ENCODE data around the gene RNF11.
A peak's percentile ranks its signal among the peaks of the same experiment; 100 is the strongest.

RNF11 gene

GRCh38 chr1:51252366-51252765 lies 16.3 kb downstream of the RNF11 start:
- H3K9ac ChIP-seq (ENCODE audit: low read length in 5 of 5), result no peak overlapping the region
- no peak overlapping the region for H3K27ac ChIP-seq (ENCODE audit: low read depth, low read length)
- H3K4me3 ChIP-seq (ENCODE audit: low read depth in 1 of 5, low read length in 5 of 5), result no peak overlapping the region
- H3K36me3 ChIP-seq (ENCODE audit: control insufficient read depth in 5 of 5, insufficient read depth in 5 of 5, low read length in 5 of 5), result no peaks in the 10 kb centered on the region
- H3K27me3 ChIP-seq (ENCODE audit: control insufficient read depth in 5 of 5, insufficient read depth in 4 of 5, low read length in 5 of 5), result no peaks in the 10 kb centered on the region
- peaks cover 0 to 21% (median 3%) of the 10 kb centered on the region in 5 donors for H3K4me1 ChIP-seq (ENCODE audit: control insufficient read depth in 5 of 5, insufficient read depth in 5 of 5, low read length in 5 of 5)
- H3K9me3 ChIP-seq (ENCODE audit: control insufficient read depth in 5 of 5, low read length in 5 of 5), result no peaks in the 10 kb centered on the region

- H3K9ac ChIP-seq (ENCODE audit: low read length in 5 of 5), result no peak overlapping the region
- no peaks in the 10 kb centered on the region for H3K9me3 ChIP-seq (ENCODE audit: control insufficient read depth in 5 of 5, low read length in 5 of 5)
- no peak overlapping the region for H3K27ac ChIP-seq (ENCODE audit: low read depth, low read length)
- H3K4me1 ChIP-seq (ENCODE audit: control insufficient read depth in 5 of 5, insufficient read depth in 5 of 5, low read length in 5 of 5), result peaks cover 0 to 17% (median 4%) of the 10 kb centered on the region in 5 donors
- no peak overlapping the region for H3K4me3 ChIP-seq (ENCODE audit: low read depth in 1 of 5, low read length in 5 of 5)
- H3K36me3 ChIP-seq (ENCODE audit: control insufficient read depth in 5 of 5, insufficient read depth in 5 of 5, low read length in 5 of 5), result no peaks in the 10 kb centered on the region
- H3K27me3 ChIP-seq (ENCODE audit: control insufficient read depth in 5 of 5, insufficient read depth in 4 of 5, low read length in 5 of 5), result no peaks in the 10 kb centered on the region
Observed at GRCh38 chr1:51253691-51254090, 17.6 kb downstream of the RNF11 start.

GRCh38 chr1:51255331-51255730 lies 19.3 kb downstream of the RNF11 start:
- no peak overlapping the region for H3K9ac ChIP-seq (ENCODE audit: low read length in 5 of 5)
- no peak overlapping the region for H3K27ac ChIP-seq (ENCODE audit: low read depth, low read length)
- H3K27me3 ChIP-seq (ENCODE audit: control insufficient read depth in 5 of 5, insufficient read depth in 4 of 5, low read length in 5 of 5), result no peaks in the 10 kb centered on the region
- no peaks in the 10 kb centered on the region for H3K9me3 ChIP-seq (ENCODE audit: control insufficient read depth in 5 of 5, low read length in 5 of 5)
- H3K4me1 ChIP-seq (ENCODE audit: control insufficient read depth in 5 of 5, insufficient read depth in 5 of 5, low read length in 5 of 5), result peaks cover 0 to 12% (median 11%) of the 10 kb centered on the region in 5 donors
- H3K4me3 ChIP-seq (ENCODE audit: low read depth in 1 of 5, low read length in 5 of 5), result no peak overlapping the region
- H3K36me3 ChIP-seq (ENCODE audit: control insufficient read depth in 5 of 5, insufficient read depth in 5 of 5, low read length in 5 of 5), result no peaks in the 10 kb centered on the region

GRCh38 chr1:51263147-51263877 lies 27.2 kb downstream of the RNF11 start:
- H3K4me1 ChIP-seq (ENCODE audit: control insufficient read depth in 5 of 5, insufficient read depth in 5 of 5, low read length in 5 of 5), result peaks cover 2 to 39% (median 22%) of the 10 kb centered on the region in 5 donors
- no peak overlapping the region for H3K4me3 ChIP-seq (ENCODE audit: low read depth in 1 of 5, low read length in 5 of 5)
- H3K27ac ChIP-seq (ENCODE audit: low read depth, low read length), result no peak overlapping the region

GRCh38 chr1:51264451-51264850 lies 28.4 kb downstream of the RNF11 start:
- Histone ChIP-seq H3K9ac (ENCODE audit: low read length in 5 of 5) (peak overlapping the region in 1 of 5 donors; percentile 42), H3K27me3 (ENCODE audit: control insufficient read depth in 5 of 5, insufficient read depth in 4 of 5, low read length in 5 of 5) (no peaks in the 10 kb centered on the region), H3K9me3 (ENCODE audit: control insufficient read depth in 5 of 5, low read length in 5 of 5) (no peaks in the 10 kb centered on the region), H3K4me3 (ENCODE audit: low read depth in 1 of 5, low read length in 5 of 5) (no peak overlapping the region), H3K4me1 (ENCODE audit: control insufficient read depth in 5 of 5, insufficient read depth in 5 of 5, low read length in 5 of 5) (peaks cover 2 to 35% (median 22%) of the 10 kb centered on the region in 5 donors), H3K36me3 (ENCODE audit: control insufficient read depth in 5 of 5, insufficient read depth in 5 of 5, low read length in 5 of 5) (no peaks in the 10 kb centered on the region), H3K27ac (ENCODE audit: low read depth, low read length) (no peak overlapping the region)

More at GRCh38 chr1:51263147-51263877, 27.2 kb downstream of the RNF11 start:
- Histone ChIP-seq H3K9ac (ENCODE audit: low read length in 5 of 5) (no peak overlapping the region), H3K27me3 (ENCODE audit: control insufficient read depth in 5 of 5, insufficient read depth in 4 of 5, low read length in 5 of 5) (no peaks in the 10 kb centered on the region), H3K9me3 (ENCODE audit: control insufficient read depth in 5 of 5, low read length in 5 of 5) (no peaks in the 10 kb centered on the region), H3K36me3 (ENCODE audit: control insufficient read depth in 5 of 5, insufficient read depth in 5 of 5, low read length in 5 of 5) (no peaks in the 10 kb centered on the region)

- H3K27me3 ChIP-seq (ENCODE audit: control insufficient read depth in 5 of 5, insufficient read depth in 4 of 5, low read length in 5 of 5), result no peaks in the 10 kb centered on the region
Observed at GRCh38 chr1:51265618-51266017, 29.5 kb downstream of the RNF11 start.

GRCh38 chr1:51266181-51266580 lies 30.1 kb downstream of the RNF11 start:
- Histone ChIP-seq H3K4me1 (ENCODE audit: control insufficient read depth in 5 of 5, insufficient read depth in 5 of 5, low read length in 5 of 5) (peaks cover 2 to 40% (median 24%) of the 10 kb centered on the region in 5 donors), H3K36me3 (ENCODE audit: control insufficient read depth in 5 of 5, insufficient read depth in 5 of 5, low read length in 5 of 5) (peaks cover 0 to 6% (median 5%) of the 10 kb centered on the region in 5 donors), H3K4me3 (ENCODE audit: low read depth in 1 of 5, low read length in 5 of 5) (no peak overlapping the region), H3K27ac (ENCODE audit: low read depth, low read length) (no peak overlapping the region), H3K27me3 (ENCODE audit: control insufficient read depth in 5 of 5, insufficient read depth in 4 of 5, low read length in 5 of 5) (no peaks in the 10 kb centered on the region), H3K9me3 (ENCODE audit: control insufficient read depth in 5 of 5, low read length in 5 of 5) (no peaks in the 10 kb centered on the region), H3K9ac (ENCODE audit: low read length in 5 of 5) (no peak overlapping the region)

More at GRCh38 chr1:51265618-51266017, 29.5 kb downstream of the RNF11 start:
- Histone ChIP-seq H3K4me1 (ENCODE audit: control insufficient read depth in 5 of 5, insufficient read depth in 5 of 5, low read length in 5 of 5) (peaks cover 2 to 35% (median 22%) of the 10 kb centered on the region in 5 donors), H3K9ac (ENCODE audit: low read length in 5 of 5) (no peak overlapping the region), H3K4me3 (ENCODE audit: low read depth in 1 of 5, low read length in 5 of 5) (no peak overlapping the region), H3K9me3 (ENCODE audit: control insufficient read depth in 5 of 5, low read length in 5 of 5) (no peaks in the 10 kb centered on the region), H3K36me3 (ENCODE audit: control insufficient read depth in 5 of 5, insufficient read depth in 5 of 5, low read length in 5 of 5) (peaks cover 0 to 5% (median 0%) of the 10 kb centered on the region in 5 donors), H3K27ac (ENCODE audit: low read depth, low read length) (no peak overlapping the region)

- H3K27me3 ChIP-seq (ENCODE audit: control insufficient read depth in 5 of 5, insufficient read depth in 4 of 5, low read length in 5 of 5), result no peaks in the 10 kb centered on the region
- H3K27ac ChIP-seq (ENCODE audit: low read depth, low read length), result no peak overlapping the region
- H3K9me3 ChIP-seq (ENCODE audit: control insufficient read depth in 5 of 5, low read length in 5 of 5), result no peaks in the 10 kb centered on the region
- no peak overlapping the region for H3K9ac ChIP-seq (ENCODE audit: low read length in 5 of 5)
- H3K36me3 ChIP-seq (ENCODE audit: control insufficient read depth in 5 of 5, insufficient read depth in 5 of 5, low read length in 5 of 5), result peaks cover 4 to 8% (median 6%) of the 10 kb centered on the region in 5 donors
- peaks cover 2 to 34% (median 22%) of the 10 kb centered on the region in 5 donors for H3K4me1 ChIP-seq (ENCODE audit: control insufficient read depth in 5 of 5, insufficient read depth in 5 of 5, low read length in 5 of 5)
- H3K4me3 ChIP-seq (ENCODE audit: low read depth in 1 of 5, low read length in 5 of 5), result no peak overlapping the region
Observed at GRCh38 chr1:51266791-51267190, 30.7 kb downstream of the RNF11 start.

- Histone ChIP-seq H3K9ac (ENCODE audit: low read length in 5 of 5) (no peak overlapping the region), H3K4me1 (ENCODE audit: control insufficient read depth in 5 of 5, insufficient read depth in 5 of 5, low read length in 5 of 5) (peaks cover 0 to 34% (median 22%) of the 10 kb centered on the region in 5 donors), H3K27ac (ENCODE audit: low read depth, low read length) (no peak overlapping the region), H3K36me3 (ENCODE audit: control insufficient read depth in 5 of 5, insufficient read depth in 5 of 5, low read length in 5 of 5) (peaks cover 6 to 13% (median 9%) of the 10 kb centered on the region in 5 donors), H3K4me3 (ENCODE audit: low read depth in 1 of 5, low read length in 5 of 5) (no peak overlapping the region), H3K27me3 (ENCODE audit: control insufficient read depth in 5 of 5, insufficient read depth in 4 of 5, low read length in 5 of 5) (no peaks in the 10 kb centered on the region), H3K9me3 (ENCODE audit: control insufficient read depth in 5 of 5, low read length in 5 of 5) (no peaks in the 10 kb centered on the region)
Observed at GRCh38 chr1:51268634-51269033, 32.6 kb downstream of the RNF11 start.

GRCh38 chr1:51270751-51271150 lies 34.7 kb downstream of the RNF11 start:
- no peaks in the 10 kb centered on the region for H3K9me3 ChIP-seq (ENCODE audit: control insufficient read depth in 5 of 5, low read length in 5 of 5)
- peaks cover 0 to 17% (median 12%) of the 10 kb centered on the region in 5 donors for H3K4me1 ChIP-seq (ENCODE audit: control insufficient read depth in 5 of 5, insufficient read depth in 5 of 5, low read length in 5 of 5)
- H3K27me3 ChIP-seq (ENCODE audit: control insufficient read depth in 5 of 5, insufficient read depth in 4 of 5, low read length in 5 of 5), result no peaks in the 10 kb centered on the region
- H3K36me3 ChIP-seq (ENCODE audit: control insufficient read depth in 5 of 5, insufficient read depth in 5 of 5, low read length in 5 of 5), result peaks cover 6 to 19% (median 10%) of the 10 kb centered on the region in 5 donors
- H3K4me3 ChIP-seq (ENCODE audit: low read depth in 1 of 5, low read length in 5 of 5), result no peak overlapping the region
- no peak overlapping the region for H3K9ac ChIP-seq (ENCODE audit: low read length in 5 of 5)
- no peak overlapping the region for H3K27ac ChIP-seq (ENCODE audit: low read depth, low read length)

All from subcutaneous abdominal adipose tissue (tissue), 5 donors.